ES-I3 (cell line): ENCODE measurements around the gene UBXN4.

ENCODE experiments used
- H3K36me3 ChIP-seq: 2 replicates; pipeline ENCODE4 v1.6.1; 2013; ENCODE audit warnings: mild to moderate bottlenecking, low read length, control low read depth, moderate library complexity; ENCODE audit not compliant: insufficient read depth
- H3K4me1 ChIP-seq: 2 replicates; pipeline ENCODE4 v1.6.1; 2013; ENCODE audit warnings: mild to moderate bottlenecking, control low read depth, low read length; ENCODE audit not compliant: insufficient read depth
- H3K9ac ChIP-seq: 2 replicates; pipeline ENCODE4 v1.6.1; 2013; ENCODE audit warnings: low read depth, mild to moderate bottlenecking, low read length, moderate library complexity
- H3K9me3 ChIP-seq: 2 replicates; pipeline ENCODE4 v1.6.1; 2013; ENCODE audit warnings: mild to moderate bottlenecking, low read length, moderate library complexity; ENCODE audit not compliant: control insufficient read depth, insufficient read depth

Gene UBXN4

GRCh38 chr2:135831180-135831812 lies 89.6 kb downstream of the UBXN4 start:
- Histone ChIP-seq H3K9ac (no peak overlapping the region), H3K4me1 (no peaks in the 10 kb centered on the region)

GRCh38 chr2:135832891-135833290 lies 91.2 kb downstream of the UBXN4 start:
- Histone ChIP-seq H3K9ac (no peak overlapping the region), H3K9me3 (no peaks in the 10 kb centered on the region), H3K36me3 (no peaks in the 10 kb centered on the region), H3K4me1 (no peaks in the 10 kb centered on the region)

More at GRCh38 chr2:135831180-135831812, 89.6 kb downstream of the UBXN4 start:
- Histone ChIP-seq H3K9me3 (no peaks in the 10 kb centered on the region), H3K36me3 (no peaks in the 10 kb centered on the region)
